ENCODE measurements around the gene AXL.

DNA sequence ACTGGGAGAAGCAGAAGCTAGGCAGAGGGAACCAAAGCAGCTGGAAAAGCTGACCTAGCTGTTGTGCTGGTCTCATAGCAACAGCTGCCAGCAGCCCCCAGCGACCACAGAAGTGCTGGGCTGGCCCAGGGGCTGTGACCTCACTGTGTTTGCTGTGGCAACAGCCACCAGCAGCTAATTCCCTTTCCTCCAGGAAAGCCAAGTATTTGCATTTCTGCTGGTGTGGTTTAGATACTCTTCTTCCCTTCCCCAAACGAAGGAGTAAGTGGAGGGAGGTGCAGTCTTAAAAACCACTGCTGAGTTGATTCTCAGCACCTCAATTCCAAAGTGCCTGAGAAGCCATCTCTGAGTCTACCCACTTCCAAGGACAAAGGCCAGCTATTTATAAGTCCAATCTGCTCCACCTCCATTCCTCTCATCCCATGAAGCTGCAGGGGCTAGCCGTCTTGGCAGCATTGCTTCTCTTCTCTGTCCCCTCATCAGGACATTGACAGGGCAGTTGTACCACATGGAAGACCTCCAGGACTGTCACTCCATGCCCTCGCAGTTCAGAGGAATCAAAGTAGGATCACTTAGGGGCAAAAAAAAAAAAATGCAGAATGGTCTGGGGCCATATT is 79.4 kb downstream of the AXL start:
- TF ChIP-seq CTCF (IDR thresholded peaks at IDR 0.05) (no peak), POLR2A (IDR thresholded peaks at IDR 0.05) (peak; percentile 27)

All from right lobe of liver (tissue), 4 donors.